NCI-H2227 (cell line): ENCODE measurements around the gene THBS1.

Experiments used
- DNase-seq: peaks from one replicate; lab custom pipeline; 2025; ENCODE audit not compliant: unreplicated experiment; lab: John Stamatoyannopoulos, UW

The THBS1 gene

GRCh38 chr15:39580485-39581241 lies at the start of gene THBS1:
THBS1 (plus strand) TSS chr15:39581079; CDS start chr15:39581858, 779 bp downstream.
- peak; percentile 9 for DNase-seq

GRCh38 chr15:39534996-39535395 lies 45.9 kb upstream of the THBS1 start:
- no peak for DNase-seq

- no peak for DNase-seq
These were observed 45.4 kb upstream of the THBS1 start for GRCh38 chr15:39535466-39535865.

GRCh38 chr15:39538936-39539335 lies 41.9 kb upstream of the THBS1 start:
- DNase-seq = no peak

GRCh38 chr15:39539466-39539865 lies 41.4 kb upstream of the THBS1 start:
- DNase-seq = no peak

- DNase-seq = no peak
These were observed 40.8 kb upstream of the THBS1 start for GRCh38 chr15:39539973-39540558.

- DNase-seq = no peak
These were observed 38.4 kb upstream of the THBS1 start for GRCh38 chr15:39542385-39543065.

- DNase-seq = no peak
These were observed 37.2 kb upstream of the THBS1 start for GRCh38 chr15:39543651-39544050.

- DNase-seq = no peak
These were observed 34.0 kb upstream of the THBS1 start for GRCh38 chr15:39546842-39547241.

GRCh38 chr15:39548561-39548960 lies 32.3 kb upstream of the THBS1 start:
- DNase-seq = no peak

- DNase-seq = no peak
These were observed 31.0 kb upstream of the THBS1 start for GRCh38 chr15:39549912-39550311.

- no peak for DNase-seq
These were observed 29.4 kb upstream of the THBS1 start for GRCh38 chr15:39551476-39551875.

- no peak for DNase-seq
These were observed 28.3 kb upstream of the THBS1 start for GRCh38 chr15:39552556-39552955.

GRCh38 chr15:39553947-39554693 lies 26.8 kb upstream of the THBS1 start:
- DNase-seq = no peak

GRCh38 chr15:39554746-39555387 lies 26.0 kb upstream of the THBS1 start:
- DNase-seq = no peak

GRCh38 chr15:39555885-39556284 lies 25.0 kb upstream of the THBS1 start:
- DNase-seq = no peak

- DNase-seq = no peak
These were observed 24.4 kb upstream of the THBS1 start for GRCh38 chr15:39556461-39556860.

GRCh38 chr15:39558421-39558820 lies 22.5 kb upstream of the THBS1 start:
- DNase-seq = no peak

GRCh38 chr15:39564972-39565665 lies 15.8 kb upstream of the THBS1 start:
- DNase-seq = no peak

- DNase-seq = no peak
These were observed 15.0 kb upstream of the THBS1 start for GRCh38 chr15:39565851-39566250.
